ENCODE results near the gene DPT. TPM values are rescaled to one million over a fixed set of nuclear protein-coding genes. Genes with fewer than 3 reads are reported as not detected.

DPT gene
- total and polyA plus RNA-seq, 3 donors from 2014 or later, result 6.9 to 78.7 (median 8.2) TPM

DNA sequence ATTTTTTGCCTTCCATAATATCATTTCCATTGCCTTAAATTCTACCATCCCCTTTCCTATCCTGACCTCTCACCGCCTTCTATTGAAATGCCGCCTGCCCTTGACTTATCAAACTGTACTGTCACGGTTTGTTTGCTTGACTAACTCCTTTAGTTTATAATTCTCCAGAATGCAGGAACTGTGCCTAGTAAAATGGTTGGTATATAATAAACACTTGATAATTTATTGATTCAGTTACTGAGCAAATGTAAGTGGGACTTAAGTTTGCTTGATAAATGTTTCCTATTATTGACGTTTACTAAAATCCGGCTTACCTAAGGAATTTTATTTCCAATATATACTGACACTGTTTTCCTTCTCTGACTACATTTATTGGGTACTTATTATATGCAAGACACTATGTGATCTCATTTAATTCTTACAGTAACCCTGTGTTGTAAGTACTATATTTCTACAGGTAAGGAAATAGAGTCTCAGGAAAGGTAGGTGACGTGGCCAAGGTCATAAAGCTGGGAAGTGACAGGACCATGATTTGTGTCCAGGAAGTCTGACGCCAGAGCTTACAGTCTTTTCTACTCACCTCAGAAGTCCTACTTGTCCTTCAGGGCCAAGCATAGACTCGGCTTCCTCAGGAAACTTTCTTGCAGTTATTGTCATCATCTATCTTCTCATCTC is 35.7 kb downstream of the DPT start:
- intact Hi-C loops (cut with DNase I; ENCODE audit: low total_unique reads), result no loop called here
- H3K9me3 ChIP-seq, result no peaks in the 10 kb centered on the region
- no peaks in the 10 kb centered on the region for H3K27me3 ChIP-seq
- no peak for DNase-seq
- no peak overlapping the region for H3K27ac ChIP-seq
- H3K4me3 ChIP-seq, result no peak overlapping the region
- no peaks in the 10 kb centered on the region for H3K4me1 ChIP-seq
- no peaks in the 10 kb centered on the region for H3K36me3 ChIP-seq (ENCODE audit: low read depth, missing control alignments)
- 89 to 90% methylated on average over 8 of the region's 8 CpGs for WGBS, 2 donors
- TF ChIP-seq POLR2A (IDR thresholded peaks at IDR 0.05) (no peak), CTCF (IDR thresholded peaks at IDR 0.05) (no peak)

DNA sequence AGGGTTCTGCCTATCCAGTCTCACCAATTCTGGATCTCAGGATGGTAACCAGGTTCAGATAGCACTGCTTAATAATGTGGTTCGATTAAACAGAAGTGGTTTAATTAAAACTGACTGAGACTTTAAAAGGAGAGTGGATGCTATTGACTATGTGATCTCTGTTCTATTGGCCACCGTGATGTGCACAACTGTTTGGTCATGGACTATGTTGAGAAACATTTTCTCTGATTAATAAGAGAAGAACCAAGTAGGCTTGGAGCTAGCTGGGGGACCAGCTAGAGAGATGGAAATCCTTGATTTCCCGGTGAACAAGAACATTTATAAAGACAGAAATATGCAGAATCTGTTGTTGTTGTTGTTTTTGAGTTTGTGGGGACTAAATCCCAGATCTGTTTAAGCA is 36.5 kb downstream of the DPT start:
- intact Hi-C loops (cut with DNase I; ENCODE audit: low total_unique reads), result no loop called here
- H3K36me3 ChIP-seq (ENCODE audit: low read depth, missing control alignments), result no peaks in the 10 kb centered on the region
- no peak for DNase-seq
- H3K4me3 ChIP-seq, result no peak overlapping the region
- no peaks in the 10 kb centered on the region for H3K9me3 ChIP-seq
- no peaks in the 10 kb centered on the region for H3K27me3 ChIP-seq
- no peaks in the 10 kb centered on the region for H3K4me1 ChIP-seq
- TF ChIP-seq POLR2A (IDR thresholded peaks at IDR 0.05) (no peak), CTCF (IDR thresholded peaks at IDR 0.05) (no peak)
- WGBS, 2 donors, result 93 to 94% methylated on average over 3 of the region's 3 CpGs
- H3K27ac ChIP-seq, result no peak overlapping the region

DNA sequence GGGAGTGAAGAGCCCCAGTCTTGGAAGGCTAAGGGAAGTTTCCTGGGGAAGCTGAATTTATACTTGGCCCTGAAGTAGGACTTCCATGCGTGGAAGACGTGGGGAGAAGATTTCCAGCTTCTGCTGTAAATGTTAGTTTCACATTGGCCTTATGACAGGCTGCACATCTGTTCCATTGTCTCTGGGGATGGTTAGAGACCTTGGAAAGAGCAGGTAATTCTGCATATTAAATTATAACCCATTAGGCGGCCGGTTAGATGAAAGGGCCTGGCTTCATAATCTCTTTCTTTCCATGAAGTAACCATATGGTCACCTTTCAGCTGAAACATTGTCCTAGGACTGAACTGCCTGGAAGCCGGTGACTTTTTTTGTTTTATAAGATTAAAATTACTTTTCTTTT is 37.5 kb downstream of the DPT start:
- Histone ChIP-seq H3K27ac (no peak overlapping the region), H3K36me3 (ENCODE audit: low read depth, missing control alignments) (no peaks in the 10 kb centered on the region), H3K4me1 (no peaks in the 10 kb centered on the region), H3K4me3 (no peak overlapping the region), H3K27me3 (no peaks in the 10 kb centered on the region), H3K9me3 (no peaks in the 10 kb centered on the region)
- WGBS, 2 donors, result 69 to 76% methylated on average over 5 of the region's 5 CpGs
- no peak for TF ChIP-seq POLR2A (IDR thresholded peaks at IDR 0.05)
- TF ChIP-seq CTCF (IDR thresholded peaks at IDR 0.05), result no peak
- no peak for DNase-seq
- intact Hi-C loops (cut with DNase I; ENCODE audit: low total_unique reads), result no loop called here

DNA sequence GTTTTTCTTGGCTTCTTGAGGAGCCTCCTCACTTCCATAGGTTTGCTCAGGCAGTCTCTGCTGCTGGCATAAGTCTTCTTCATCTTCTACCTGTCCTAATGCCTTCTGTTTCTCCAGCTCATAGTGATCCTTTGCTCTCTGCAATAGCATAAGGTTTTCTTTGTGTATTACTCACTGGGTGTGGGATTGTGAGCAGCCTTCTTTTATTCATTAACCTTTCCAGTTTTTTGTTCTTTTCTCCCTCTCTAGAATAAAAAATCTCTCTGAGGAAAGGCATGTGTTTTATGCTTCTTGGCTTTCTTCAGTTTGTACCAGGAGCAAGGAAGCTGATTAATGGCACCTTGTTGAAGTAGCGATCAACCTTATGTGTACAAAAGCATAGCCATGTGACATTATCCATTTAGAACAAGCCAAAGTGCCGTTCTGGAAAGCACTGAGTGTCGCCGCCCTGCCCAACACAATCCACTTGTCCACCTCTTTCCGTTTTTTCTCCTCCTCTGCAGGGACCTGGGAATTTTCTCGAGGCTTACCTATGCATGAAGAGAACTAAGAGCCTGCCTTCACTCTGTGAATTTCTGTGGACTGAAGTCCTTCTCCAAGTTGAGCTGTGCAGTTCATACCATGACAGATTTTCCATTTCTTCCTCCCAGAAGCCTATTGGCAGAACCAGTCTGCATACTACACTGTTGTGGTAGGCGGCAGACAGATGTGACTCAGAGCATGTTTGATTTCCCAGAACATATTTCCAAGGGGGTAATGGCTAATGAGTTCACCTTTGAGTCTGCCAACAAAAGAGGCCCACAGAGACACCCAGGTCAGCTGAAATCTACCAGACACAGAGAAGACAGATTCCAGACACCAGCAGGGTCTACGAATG is 39.0 kb downstream of the DPT start:
- 86 to 89% methylated on average over 8 of the region's 8 CpGs for WGBS, 2 donors
- Histone ChIP-seq H3K4me3 (no peak overlapping the region), H3K27ac (no peak overlapping the region), H3K9me3 (no peaks in the 10 kb centered on the region), H3K27me3 (no peaks in the 10 kb centered on the region), H3K4me1 (no peaks in the 10 kb centered on the region), H3K36me3 (ENCODE audit: low read depth, missing control alignments) (no peaks in the 10 kb centered on the region)
- no peak for TF ChIP-seq POLR2A (IDR thresholded peaks at IDR 0.05)
- TF ChIP-seq CTCF (IDR thresholded peaks at IDR 0.05), result no peak
- no peak for DNase-seq
- intact Hi-C loops (cut with DNase I; ENCODE audit: low total_unique reads), result no loop called here

Measured in testis (tissue), 3 donors.